ENCODE data around the gene CDKAL1.

CDKAL1 gene

GRCh38 chr6:20511852-20512251, 22.4 kb upstream of the CDKAL1 start:
- TF ChIP-seq POLR2AphosphoS5 (IDR thresholded peaks at IDR 0.05; ENCODE audit: low read depth, low read length) = no peak
- TF ChIP-seq SIN3A (IDR thresholded peaks at IDR 0.05; ENCODE audit: borderline replicate concordance, insufficient read depth, low read length) = no peak
- no peak for TF ChIP-seq TAF1 (IDR thresholded peaks at IDR 0.05; ENCODE audit: borderline replicate concordance, insufficient read depth, low read length)
- TF ChIP-seq FOXP2 (optimal IDR thresholded peaks at IDR 0.05; ENCODE audit: borderline replicate concordance, extremely low read depth, extremely low read length, insufficient read depth) = no peak

GRCh38 chr6:20532881-20533280, 1.4 kb upstream of the CDKAL1 start:
- no peak for TF ChIP-seq SIN3A (IDR thresholded peaks at IDR 0.05; ENCODE audit: borderline replicate concordance, insufficient read depth, low read length)
- TF ChIP-seq, protein P1, sequence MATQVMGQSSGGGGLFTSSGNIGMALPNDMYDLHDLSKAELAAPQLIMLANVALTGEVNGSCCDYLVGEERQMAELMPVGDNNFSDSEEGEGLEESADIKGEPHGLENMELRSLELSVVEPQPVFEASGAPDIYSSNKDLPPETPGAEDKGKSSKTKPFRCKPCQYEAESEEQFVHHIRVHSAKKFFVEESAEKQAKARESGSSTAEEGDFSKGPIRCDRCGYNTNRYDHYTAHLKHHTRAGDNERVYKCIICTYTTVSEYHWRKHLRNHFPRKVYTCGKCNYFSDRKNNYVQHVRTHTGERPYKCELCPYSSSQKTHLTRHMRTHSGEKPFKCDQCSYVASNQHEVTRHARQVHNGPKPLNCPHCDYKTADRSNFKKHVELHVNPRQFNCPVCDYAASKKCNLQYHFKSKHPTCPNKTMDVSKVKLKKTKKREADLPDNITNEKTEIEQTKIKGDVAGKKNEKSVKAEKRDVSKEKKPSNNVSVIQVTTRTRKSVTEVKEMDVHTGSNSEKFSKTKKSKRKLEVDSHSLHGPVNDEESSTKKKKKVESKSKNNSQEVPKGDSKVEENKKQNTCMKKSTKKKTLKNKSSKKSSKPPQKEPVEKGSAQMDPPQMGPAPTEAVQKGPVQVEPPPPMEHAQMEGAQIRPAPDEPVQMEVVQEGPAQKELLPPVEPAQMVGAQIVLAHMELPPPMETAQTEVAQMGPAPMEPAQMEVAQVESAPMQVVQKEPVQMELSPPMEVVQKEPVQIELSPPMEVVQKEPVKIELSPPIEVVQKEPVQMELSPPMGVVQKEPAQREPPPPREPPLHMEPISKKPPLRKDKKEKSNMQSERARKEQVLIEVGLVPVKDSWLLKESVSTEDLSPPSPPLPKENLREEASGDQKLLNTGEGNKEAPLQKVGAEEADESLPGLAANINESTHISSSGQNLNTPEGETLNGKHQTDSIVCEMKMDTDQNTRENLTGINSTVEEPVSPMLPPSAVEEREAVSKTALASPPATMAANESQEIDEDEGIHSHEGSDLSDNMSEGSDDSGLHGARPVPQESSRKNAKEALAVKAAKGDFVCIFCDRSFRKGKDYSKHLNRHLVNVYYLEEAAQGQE (IDR thresholded peaks at IDR 0.05; ENCODE audit: insufficient read depth in 1 of 2, low read depth in 2 of 2, low read length in 2 of 2) = no peak

DNA sequence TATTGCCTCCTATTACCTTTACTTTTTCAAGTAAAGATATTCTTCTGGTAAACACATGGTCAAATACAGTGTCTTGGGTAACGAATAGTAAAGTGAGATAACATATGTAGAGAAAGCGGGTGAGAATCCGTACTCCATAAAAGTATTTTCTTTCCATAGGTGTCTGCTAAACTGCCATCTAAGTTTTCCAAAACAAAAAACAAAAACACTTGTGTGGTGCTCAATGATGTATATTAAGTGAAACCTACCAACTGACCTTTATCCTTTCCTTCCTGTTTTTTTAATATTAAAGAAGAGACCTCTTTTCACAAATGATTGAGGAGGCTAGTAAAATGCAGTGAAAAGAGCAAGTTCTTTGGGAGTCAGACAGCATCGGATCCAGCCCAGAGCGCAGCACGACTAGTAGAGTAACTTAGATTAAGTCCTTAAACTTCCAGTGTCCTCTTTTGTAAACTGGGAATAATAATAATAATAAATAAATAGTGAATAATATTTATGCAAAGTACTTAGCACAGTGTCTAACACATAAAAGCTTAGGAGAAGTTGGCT, 437 bp upstream of the CDKAL1 start:
- TF ChIP-seq, protein P1 (IDR thresholded peaks at IDR 0.05; ENCODE audit: insufficient read depth in 1 of 2, low read depth in 2 of 2, low read length in 2 of 2) = no peak
- TF ChIP-seq TAF1 (IDR thresholded peaks at IDR 0.05; ENCODE audit: borderline replicate concordance, insufficient read depth, low read length) = no peak
- no peak for TF ChIP-seq POLR2AphosphoS5 (IDR thresholded peaks at IDR 0.05; ENCODE audit: low read depth, low read length)
- no peak for TF ChIP-seq FOXP2 (optimal IDR thresholded peaks at IDR 0.05; ENCODE audit: borderline replicate concordance, extremely low read depth, extremely low read length, insufficient read depth)
- no peak for TF ChIP-seq SIN3A (IDR thresholded peaks at IDR 0.05; ENCODE audit: borderline replicate concordance, insufficient read depth, low read length)

DNA sequence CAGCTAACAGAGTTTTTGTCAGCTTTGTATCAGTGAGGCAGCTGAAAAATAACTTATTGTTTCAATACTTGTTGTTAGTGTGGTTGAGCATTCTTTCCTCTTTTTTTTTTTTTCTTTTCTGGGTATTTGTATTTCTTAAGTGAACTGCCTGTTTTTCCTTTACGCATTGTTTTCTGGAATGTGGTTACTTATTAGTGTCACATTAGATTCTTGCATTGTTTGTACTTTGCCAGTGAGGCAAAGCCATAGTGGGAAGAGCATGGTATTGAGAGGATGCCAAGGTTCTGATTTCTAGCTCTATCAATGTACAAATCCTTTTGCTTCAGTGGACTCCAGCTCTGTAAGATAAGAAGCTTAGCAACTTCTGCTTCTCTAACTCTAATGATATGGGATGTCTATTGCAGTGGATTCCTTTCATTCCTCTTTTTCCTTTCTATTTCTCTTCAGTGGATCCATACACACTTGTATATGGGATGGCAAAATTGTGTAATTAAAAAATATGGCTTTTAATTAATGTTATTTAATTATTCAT, 3.9 kb downstream of the CDKAL1 start:
- no peak for TF ChIP-seq TAF1 (IDR thresholded peaks at IDR 0.05; ENCODE audit: borderline replicate concordance, insufficient read depth, low read length)
- no peak for TF ChIP-seq SIN3A (IDR thresholded peaks at IDR 0.05; ENCODE audit: borderline replicate concordance, insufficient read depth, low read length)
- no peak for TF ChIP-seq FOXP2 (optimal IDR thresholded peaks at IDR 0.05; ENCODE audit: borderline replicate concordance, extremely low read depth, extremely low read length, insufficient read depth)
- TF ChIP-seq, protein P1 (IDR thresholded peaks at IDR 0.05; ENCODE audit: insufficient read depth in 1 of 2, low read depth in 2 of 2, low read length in 2 of 2) = no peak

DNA sequence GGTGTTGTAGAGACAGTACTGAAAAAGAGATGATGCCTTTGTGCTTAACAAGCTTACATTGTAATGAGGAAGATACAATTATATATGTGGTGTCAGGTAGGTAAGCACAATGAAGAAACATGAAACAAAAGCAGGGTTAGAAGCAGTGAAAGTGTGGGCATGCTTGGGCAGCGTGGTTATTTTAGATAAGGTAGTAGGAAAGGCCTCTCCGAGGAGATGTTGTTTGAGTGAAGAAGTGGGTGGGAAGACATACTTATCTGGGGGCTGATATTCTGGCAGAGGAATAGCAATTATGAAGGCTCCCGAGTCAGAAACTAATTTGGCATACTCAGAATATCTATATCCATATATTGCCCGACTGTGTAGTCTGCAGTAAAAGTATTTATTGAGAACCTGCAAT, 4.7 kb downstream of the CDKAL1 start:
- TF ChIP-seq FOXP2 (optimal IDR thresholded peaks at IDR 0.05; ENCODE audit: borderline replicate concordance, extremely low read depth, extremely low read length, insufficient read depth) (no peak), SIN3A (IDR thresholded peaks at IDR 0.05; ENCODE audit: borderline replicate concordance, insufficient read depth, low read length) (no peak), POLR2AphosphoS5 (IDR thresholded peaks at IDR 0.05; ENCODE audit: low read depth, low read length) (no peak), TAF1 (IDR thresholded peaks at IDR 0.05; ENCODE audit: borderline replicate concordance, insufficient read depth, low read length) (no peak)
- TF ChIP-seq, protein P1 (IDR thresholded peaks at IDR 0.05; ENCODE audit: insufficient read depth in 1 of 2, low read depth in 2 of 2, low read length in 2 of 2) = no peak
